ENCODE measurements around the gene ATP11A.

ATP11A gene

GRCh38 chr13:112806739-112807652 lies 117.2 kb downstream of the ATP11A start:
- H4K20me1 ChIP-seq (ENCODE audit: insufficient read depth, low read length) = no peaks in the 10 kb centered on the region; the same call in 1 of the 2 replicates
- DNase-seq (no peak), ATAC-seq (ENCODE audit: insufficient read depth, low read depth) (no peak)

GRCh38 chr13:112807653-112808376 lies 118.0 kb downstream of the ATP11A start:
- H3K9ac ChIP-seq (ENCODE audit: low read depth, low read length) = no peak overlapping the region
- peaks cover 49% of the 10 kb centered on the region for H3K36me3 ChIP-seq (ENCODE audit: insufficient read depth, low read length)
- no peak for ATAC-seq (ENCODE audit: insufficient read depth, low read depth)
- H3K4me1 ChIP-seq (ENCODE audit: insufficient read depth, low read length) = no peaks in the 10 kb centered on the region
- no peak overlapping the region for H2AFZ ChIP-seq (ENCODE audit: low read depth, low read length)
- H3K4me2 ChIP-seq (ENCODE audit: insufficient read depth, low read length) = no peak overlapping the region
- no peak overlapping the region for H3K27ac ChIP-seq (ENCODE audit: low read length)
- TF ChIP-seq CTCF (IDR thresholded peaks at IDR 0.05; ENCODE audit: borderline replicate concordance, extremely low read depth, low read length, poor library complexity, severe bottlenecking) (no peak), EZH2 (IDR thresholded peaks at IDR 0.05; ENCODE audit: borderline replicate concordance, low read depth, low read length, severe bottlenecking) (no peak)
- H3K4me3 ChIP-seq (ENCODE audit: low read depth in 1 of 2, low read length in 2 of 2) = no peak overlapping the region
- no peak for DNase-seq
- H3K27me3 ChIP-seq (ENCODE audit: insufficient read depth, low read length, poor library complexity) = no peaks in the 10 kb centered on the region
- H3K79me2 ChIP-seq (ENCODE audit: insufficient read depth, low read length) = no peaks in the 10 kb centered on the region
- H4K20me1 ChIP-seq (ENCODE audit: insufficient read depth, low read length) = no peaks in the 10 kb centered on the region; the same call in 1 of the 2 replicates
- no peaks in the 10 kb centered on the region for H3K9me3 ChIP-seq (ENCODE audit: insufficient read depth, low read length, severe bottlenecking)

More at GRCh38 chr13:112806739-112807652, 117.2 kb downstream of the ATP11A start:
- H3K9me3 ChIP-seq (ENCODE audit: insufficient read depth, low read length, severe bottlenecking) = no peaks in the 10 kb centered on the region
- H3K36me3 ChIP-seq (ENCODE audit: insufficient read depth, low read length) = peaks cover 43% of the 10 kb centered on the region
- H3K4me3 ChIP-seq (ENCODE audit: low read depth in 1 of 2, low read length in 2 of 2) = no peak overlapping the region
- H2AFZ ChIP-seq (ENCODE audit: low read depth, low read length) = no peak overlapping the region
- H3K9ac ChIP-seq (ENCODE audit: low read depth, low read length) = no peak overlapping the region
- no peaks in the 10 kb centered on the region for H3K27me3 ChIP-seq (ENCODE audit: insufficient read depth, low read length, poor library complexity)
- no peak overlapping the region for H3K27ac ChIP-seq (ENCODE audit: low read length)
- TF ChIP-seq CTCF (IDR thresholded peaks at IDR 0.05; ENCODE audit: borderline replicate concordance, extremely low read depth, low read length, poor library complexity, severe bottlenecking) (no peak), EZH2 (IDR thresholded peaks at IDR 0.05; ENCODE audit: borderline replicate concordance, low read depth, low read length, severe bottlenecking) (no peak)
- no peaks in the 10 kb centered on the region for H3K4me1 ChIP-seq (ENCODE audit: insufficient read depth, low read length)
- no peaks in the 10 kb centered on the region for H3K79me2 ChIP-seq (ENCODE audit: insufficient read depth, low read length)
- H3K4me2 ChIP-seq (ENCODE audit: insufficient read depth, low read length) = no peak overlapping the region

- Histone ChIP-seq H3K4me1 (ENCODE audit: insufficient read depth, low read length) (no peaks in the 10 kb centered on the region), H3K36me3 (ENCODE audit: insufficient read depth, low read length) (peaks cover 49% of the 10 kb centered on the region), H3K4me2 (ENCODE audit: insufficient read depth, low read length) (no peak overlapping the region), H4K20me1 (ENCODE audit: insufficient read depth, low read length) (no peaks in the 10 kb centered on the region), H3K9ac (ENCODE audit: low read depth, low read length) (no peak overlapping the region), H3K4me3 (ENCODE audit: low read depth in 1 of 2, low read length in 2 of 2) (no peak overlapping the region), H3K27me3 (ENCODE audit: insufficient read depth, low read length, poor library complexity) (no peaks in the 10 kb centered on the region), H2AFZ (ENCODE audit: low read depth, low read length) (no peak overlapping the region), H3K79me2 (ENCODE audit: insufficient read depth, low read length) (no peaks in the 10 kb centered on the region), H3K27ac (ENCODE audit: low read length) (no peak overlapping the region), H3K9me3 (ENCODE audit: insufficient read depth, low read length, severe bottlenecking) (no peaks in the 10 kb centered on the region)
- TF ChIP-seq CTCF (IDR thresholded peaks at IDR 0.05; ENCODE audit: borderline replicate concordance, extremely low read depth, low read length, poor library complexity, severe bottlenecking) (no peak), EZH2 (IDR thresholded peaks at IDR 0.05; ENCODE audit: borderline replicate concordance, low read depth, low read length, severe bottlenecking) (no peak)
- DNase-seq (no peak), ATAC-seq (ENCODE audit: insufficient read depth, low read depth) (no peak)
Observed at GRCh38 chr13:112808377-112809140, 118.7 kb downstream of the ATP11A start.

All from DND-41 (cell line).